HG02623 (cell line): ENCODE measurements around the gene SMIM30.
A peak's percentile ranks its signal among the peaks of the same experiment; 100 is the strongest.
"Not testable (repeated sequence)": the region's sequence is repeated elsewhere in the genome, so short reads cannot be mapped to it uniquely, and the experiment has no call there.

Experiments
- ATAC-seq: cut with Tn5 transposase; IDR thresholded peaks from one replicate; pipeline ENCODE4 v1.9.1; 2021; ENCODE audit warnings: moderate library complexity; ENCODE audit not compliant: unreplicated experiment

The SMIM30 gene, protein sequence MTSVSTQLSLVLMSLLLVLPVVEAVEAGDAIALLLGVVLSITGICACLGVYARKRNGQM

GRCh38 chr7:113118074-113118959 is at the start of gene SMIM30:
Gene SMIM30 (minus strand): TSS chr7:113118554. CDS start chr7:113117578, 976 bp downstream.
- peak; percentile 99 for ATAC-seq

GRCh38 chr7:113166176-113166575 is 47.8 kb upstream of the SMIM30 start:
- ATAC-seq: not testable (repeated sequence)

DNA sequence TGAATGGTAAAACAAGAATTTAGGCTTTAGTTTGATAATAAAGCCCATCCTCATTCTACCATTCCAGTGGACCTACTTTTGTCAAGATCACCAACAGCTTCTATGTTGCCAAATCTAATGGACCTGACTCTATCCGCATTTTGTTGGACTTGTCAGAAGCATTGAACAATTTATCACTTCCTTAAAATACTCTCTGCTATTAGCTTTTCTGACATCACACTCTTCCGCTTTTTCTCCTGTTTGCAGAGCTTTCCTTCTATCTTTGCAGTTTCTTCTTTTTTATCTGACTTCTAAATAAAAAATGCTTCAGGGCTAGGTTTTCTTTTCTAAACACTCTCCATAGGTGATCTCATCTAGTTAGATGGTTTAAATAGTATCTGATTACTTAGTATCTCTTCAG is 42.7 kb upstream of the SMIM30 start:
- no peak for ATAC-seq

- ATAC-seq: peak; percentile 71
Observed at GRCh38 chr7:113159746-113160339, 41.5 kb upstream of the SMIM30 start.

DNA sequence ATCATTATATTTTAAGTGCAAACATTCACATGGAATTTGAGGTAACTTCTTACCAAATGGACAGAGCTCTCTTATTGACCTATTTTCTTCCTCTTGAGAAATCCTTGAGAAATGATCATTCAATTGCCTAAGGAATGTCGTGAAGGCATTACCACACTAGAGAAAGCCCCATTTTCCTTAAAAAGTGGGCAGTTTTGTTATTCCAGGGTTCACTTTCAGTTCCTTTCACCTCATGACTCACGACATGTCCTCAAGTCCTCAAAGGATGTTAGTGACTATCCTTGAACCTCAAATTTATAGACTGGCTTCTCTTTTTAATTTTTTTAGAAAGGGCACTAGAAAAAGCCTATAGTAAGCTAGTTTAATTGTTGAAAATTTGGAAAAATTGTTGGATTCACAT is 40.4 kb upstream of the SMIM30 start:
- no peak for ATAC-seq

DNA sequence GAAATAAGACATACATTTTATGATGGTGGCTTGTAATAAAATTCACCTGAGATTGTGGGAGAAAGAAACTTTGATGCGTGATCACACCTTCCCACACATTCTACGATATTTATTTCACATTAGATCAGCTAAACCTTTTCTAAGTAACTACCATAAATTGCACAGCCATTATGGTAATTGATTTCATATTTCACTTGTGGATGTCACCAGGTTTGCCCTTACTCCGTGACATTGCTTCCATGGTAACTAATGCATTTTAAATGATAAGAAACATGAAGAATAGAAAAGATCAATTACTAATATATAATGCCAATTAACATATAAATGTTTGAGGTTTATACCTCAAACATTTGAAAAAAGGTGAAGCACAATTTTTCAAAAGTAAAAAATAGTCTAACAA is 35.8 kb upstream of the SMIM30 start:
- no peak for ATAC-seq

DNA sequence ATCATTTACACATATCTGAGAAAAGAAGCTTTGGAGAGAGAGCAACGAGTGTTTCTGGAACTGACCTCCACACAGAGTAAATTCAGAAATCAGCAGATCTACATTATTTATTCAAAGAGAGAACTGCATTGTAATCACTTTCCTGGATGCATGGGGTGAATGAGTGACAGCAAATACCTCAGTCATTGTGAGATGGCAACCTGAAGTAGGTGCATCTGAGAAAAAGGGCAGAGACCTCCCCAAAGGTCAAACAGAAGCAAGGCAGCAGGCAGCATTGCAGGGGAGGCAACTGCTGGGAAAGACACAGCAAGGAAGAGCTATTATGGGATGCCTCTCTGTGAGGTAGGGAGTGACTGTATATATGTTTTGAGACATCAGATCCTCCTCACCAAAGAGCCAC is 26.5 kb upstream of the SMIM30 start:
- no peak for ATAC-seq

DNA sequence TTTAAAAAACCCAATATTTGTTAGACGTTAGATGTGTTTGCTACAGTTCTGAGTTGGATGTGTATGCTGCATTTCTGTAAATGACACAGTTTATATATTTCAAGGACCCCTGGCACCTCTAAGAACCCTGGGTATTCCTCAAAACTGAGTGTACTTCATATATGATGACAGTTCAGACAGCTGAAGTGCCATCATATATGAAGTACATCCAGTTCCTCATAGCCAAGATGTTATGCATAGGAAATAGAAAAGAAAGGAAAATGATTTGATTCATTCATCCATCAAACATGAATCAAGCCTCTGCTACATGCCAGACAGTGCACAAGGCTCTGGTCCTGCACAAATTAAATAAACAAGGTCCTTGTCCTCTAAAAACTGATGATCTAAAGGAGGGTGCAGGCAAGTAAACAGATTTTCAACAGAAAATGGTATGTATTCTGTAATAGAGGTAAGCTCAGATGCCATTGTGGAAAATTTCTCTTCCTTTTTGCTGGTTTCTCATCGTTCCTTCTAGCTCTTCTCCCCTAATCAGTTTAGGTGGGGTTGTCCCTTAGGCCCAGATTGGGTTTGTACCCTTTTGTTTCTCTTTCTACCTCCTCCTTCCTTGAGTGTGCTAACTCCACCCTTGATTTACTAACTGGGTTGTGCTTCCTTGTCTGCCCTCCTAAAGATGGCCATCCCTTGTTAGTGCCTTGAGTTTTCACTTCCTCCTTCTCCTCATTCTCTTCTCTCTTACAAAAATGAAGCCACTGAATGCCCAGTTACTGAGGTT is 25.3 kb upstream of the SMIM30 start:
- ATAC-seq: peak; percentile 60

- peak; percentile 65 for ATAC-seq
Observed at GRCh38 chr7:113142385-113143119, 24.2 kb upstream of the SMIM30 start.

- no peak for ATAC-seq
Observed at GRCh38 chr7:113141803-113142202, 23.4 kb upstream of the SMIM30 start.

DNA sequence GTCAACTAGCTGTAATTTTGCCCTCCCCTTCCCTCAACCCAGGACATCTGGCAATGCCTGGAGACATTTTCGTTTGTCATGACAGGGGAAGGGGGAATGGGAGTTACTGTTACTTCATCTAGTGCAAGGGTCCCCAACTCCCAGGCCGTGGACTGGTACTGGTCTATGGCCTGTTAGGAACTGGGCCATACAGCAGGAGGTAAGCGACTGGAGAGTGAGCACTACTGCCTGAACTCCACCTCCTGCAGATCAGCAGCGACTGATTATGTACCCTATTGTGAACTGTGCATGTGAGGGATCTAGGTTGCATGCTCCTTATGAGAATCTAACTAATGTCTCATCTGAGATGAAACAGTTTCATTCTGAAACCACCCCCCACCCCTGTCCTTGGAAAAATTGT is 22.6 kb upstream of the SMIM30 start:
- ATAC-seq: no peak

DNA sequence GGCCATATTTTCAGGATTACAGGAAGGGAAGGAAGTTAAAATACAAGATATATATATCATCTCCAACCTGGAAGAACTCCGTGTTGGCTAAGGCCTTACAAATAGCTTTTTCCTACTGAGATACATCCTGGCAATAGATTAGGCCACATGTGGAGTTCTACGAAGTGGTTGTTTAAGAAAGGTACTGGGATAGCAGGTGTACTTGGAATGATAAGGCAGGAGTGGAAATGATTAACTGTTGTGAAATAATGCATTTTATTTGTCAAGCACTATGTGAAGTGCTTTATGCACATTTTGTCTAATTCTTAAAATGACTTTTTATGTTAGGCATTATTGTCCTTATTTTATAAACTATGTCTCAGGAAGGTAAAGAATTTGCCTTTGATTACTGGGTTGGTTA is 18.9 kb upstream of the SMIM30 start:
- ATAC-seq: no peak

DNA sequence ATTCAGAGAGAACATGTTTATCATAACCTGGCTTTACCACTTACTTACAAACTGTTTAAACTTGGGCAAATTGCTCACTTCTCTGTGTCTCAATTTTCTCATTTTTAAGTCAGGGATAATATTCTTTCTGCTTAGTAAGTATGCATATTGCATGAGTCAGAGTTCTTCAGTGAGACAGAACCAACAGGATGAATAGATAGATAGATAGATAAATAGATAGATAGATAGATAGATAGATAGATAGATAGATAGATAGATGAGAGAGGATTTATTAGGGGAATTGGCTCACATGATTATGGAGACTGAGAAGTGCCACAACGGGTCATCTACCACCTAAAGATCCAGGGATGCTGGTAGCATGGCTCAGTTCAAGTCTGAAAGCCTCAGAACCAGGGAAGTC is 15.7 kb upstream of the SMIM30 start:
- no peak for ATAC-seq

DNA sequence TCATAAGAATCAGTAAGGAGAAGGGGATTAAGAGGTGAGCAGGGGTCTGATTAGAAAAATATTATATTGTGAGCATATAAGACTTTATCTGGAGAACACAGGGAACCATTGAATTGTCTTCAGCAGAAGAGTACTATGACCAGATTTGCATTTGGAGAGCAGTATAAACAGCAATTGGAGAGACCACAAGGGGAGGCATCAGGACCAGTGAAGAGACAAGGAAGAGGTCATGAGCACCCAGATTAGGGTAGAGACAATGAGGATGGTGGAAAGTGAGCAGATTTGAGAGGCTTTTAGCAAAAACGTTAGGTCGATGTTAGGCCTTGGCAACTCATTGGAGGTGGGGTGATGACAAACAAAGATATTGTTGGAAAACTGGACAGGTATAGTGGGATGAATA is 13.0 kb upstream of the SMIM30 start:
- no peak for ATAC-seq

DNA sequence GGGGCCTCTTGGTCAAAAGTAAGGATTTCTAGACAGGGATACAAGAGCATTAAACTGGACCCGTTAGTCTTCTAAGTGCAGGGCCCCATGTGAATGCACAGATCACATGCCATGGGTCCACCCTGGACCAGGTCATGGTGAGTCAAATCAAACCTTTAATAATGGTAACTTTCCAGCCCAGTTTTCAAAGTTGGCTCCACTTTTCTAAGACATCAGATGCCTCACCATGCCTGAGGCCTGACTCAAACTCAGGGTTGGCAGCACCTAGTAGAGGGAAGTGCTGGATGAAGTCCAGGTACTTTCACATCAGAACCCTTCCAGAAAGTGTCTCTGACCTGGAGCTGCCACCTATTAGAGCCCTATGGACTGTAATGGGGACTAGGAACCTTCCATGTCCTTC is 9.7 kb upstream of the SMIM30 start:
- ATAC-seq: no peak

- ATAC-seq: no peak
Observed at GRCh38 chr7:113125728-113126127, 7.4 kb upstream of the SMIM30 start.

GRCh38 chr7:113122744-113123143 is 4.4 kb upstream of the SMIM30 start:
- ATAC-seq: no peak

GRCh38 chr7:113120647-113121046 is 2.3 kb upstream of the SMIM30 start:
- ATAC-seq: no peak

DNA sequence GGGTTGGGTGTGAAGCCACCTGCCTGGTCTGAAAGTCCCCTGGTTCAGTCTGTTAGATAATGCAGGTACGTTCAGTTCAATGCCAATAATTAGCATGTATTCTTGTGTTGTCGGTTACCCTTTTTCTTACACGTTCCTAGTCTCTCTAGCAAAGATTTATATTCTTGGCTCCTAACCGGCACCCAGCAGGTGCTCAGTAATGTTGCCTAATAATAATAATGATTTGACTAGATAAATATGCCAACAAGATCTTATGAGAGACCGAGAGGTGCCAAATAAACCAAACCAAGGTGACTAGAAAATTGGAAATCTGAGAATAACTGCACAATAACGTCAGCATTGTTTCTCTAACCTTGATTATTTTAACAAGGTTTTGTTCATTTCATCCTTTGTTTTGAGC is 1.1 kb upstream of the SMIM30 start:
- ATAC-seq: no peak

DNA sequence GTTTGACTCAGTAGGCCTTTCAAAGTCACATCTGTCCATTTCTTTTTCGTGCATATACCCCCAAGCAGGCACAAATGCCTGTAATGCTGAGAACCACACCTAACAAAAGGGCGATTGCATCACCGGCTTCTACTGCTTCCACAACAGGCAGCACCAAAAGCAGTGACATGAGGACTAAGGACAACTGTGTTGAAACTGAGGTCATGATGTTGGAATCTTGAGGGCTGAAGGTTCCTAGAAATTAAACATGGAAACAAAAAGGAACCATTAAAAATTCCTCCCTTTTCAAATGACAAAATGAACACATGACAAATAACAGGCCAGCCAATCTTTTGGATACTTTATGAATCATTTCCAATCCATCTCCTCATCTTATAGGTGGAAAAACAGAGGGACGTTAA is 980 bp downstream of the SMIM30 start:
- not testable (repeated sequence) for ATAC-seq

- ATAC-seq: peak; percentile 21
Observed at GRCh38 chr7:113113912-113114311, 4.4 kb downstream of the SMIM30 start.
